Measurements from ENCODE around the gene TNFAIP8L2. TPM values are rescaled to one million over a fixed set of nuclear protein-coding genes. Genes with fewer than 3 reads are reported as not detected.

TNFAIP8L2 gene
- total and polyA plus RNA-seq, 4 donors, result 3.4 to 31.8 (median 19.0) TPM

DNA sequence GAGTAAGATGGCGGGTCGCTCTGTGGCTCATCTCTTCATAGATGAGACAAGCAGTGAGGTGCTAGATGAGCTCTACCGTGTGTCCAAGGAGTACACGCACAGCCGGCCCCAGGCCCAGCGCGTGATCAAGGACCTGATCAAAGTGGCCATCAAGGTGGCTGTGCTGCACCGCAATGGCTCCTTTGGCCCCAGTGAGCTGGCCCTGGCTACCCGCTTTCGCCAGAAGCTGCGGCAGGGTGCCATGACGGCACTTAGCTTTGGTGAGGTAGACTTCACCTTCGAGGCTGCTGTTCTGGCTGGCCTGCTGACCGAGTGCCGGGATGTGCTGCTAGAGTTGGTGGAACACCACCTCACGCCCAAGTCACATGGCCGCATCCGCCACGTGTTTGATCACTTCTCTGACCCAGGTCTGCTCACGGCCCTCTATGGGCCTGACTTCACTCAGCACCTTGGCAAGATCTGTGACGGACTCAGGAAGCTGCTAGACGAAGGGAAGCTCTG, 2.4 kb downstream of the TNFAIP8L2 start:
- H3K27ac ChIP-seq (ENCODE audit: low read depth in 1 of 2, low read length in 1 of 2), result peak overlapping the region in 1 of 2 donors; percentile 17
- DNase-seq, result no peak

DNA sequence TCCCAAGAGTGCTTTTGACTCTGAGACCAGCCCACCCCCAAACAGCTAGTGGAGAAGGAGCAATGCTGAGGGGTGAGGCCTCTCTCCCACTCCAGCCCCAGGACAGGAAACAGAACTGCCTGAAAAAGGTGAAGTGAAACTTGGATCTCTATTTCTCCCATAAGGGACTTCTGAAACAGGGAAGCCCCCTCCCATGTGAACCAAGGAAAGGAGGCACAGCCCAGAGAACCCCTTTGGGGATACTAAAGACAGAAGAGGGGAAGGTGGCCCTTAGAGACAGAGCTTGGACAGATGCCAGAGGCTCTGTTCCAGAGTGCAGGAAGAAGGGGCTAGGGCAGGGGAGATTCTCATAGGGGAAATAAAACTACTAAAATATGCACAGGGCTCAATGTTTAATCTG, 2.9 kb downstream of the TNFAIP8L2 start:
- no peak overlapping the region for H3K4me3 ChIP-seq
- H3K27me3 ChIP-seq (ENCODE audit: control insufficient read depth in 3 of 3, insufficient read depth in 3 of 3, low read length in 2 of 3), result no peaks in the 10 kb centered on the region
- ATAC-seq (ENCODE audit: insufficient read depth, low FRiP score), result no peak
- no peak overlapping the region for H3K9ac ChIP-seq (ENCODE audit: insufficient read depth in 1 of 2, low read length in 2 of 2)
- H3K4me1 ChIP-seq (ENCODE audit: control insufficient read depth in 5 of 5, insufficient read depth in 5 of 5, low read length in 5 of 5), result peaks cover 0 to 5% (median 2%) of the 10 kb centered on the region in 5 donors
- no peak for DNase-seq
- TF ChIP-seq, protein P1, sequence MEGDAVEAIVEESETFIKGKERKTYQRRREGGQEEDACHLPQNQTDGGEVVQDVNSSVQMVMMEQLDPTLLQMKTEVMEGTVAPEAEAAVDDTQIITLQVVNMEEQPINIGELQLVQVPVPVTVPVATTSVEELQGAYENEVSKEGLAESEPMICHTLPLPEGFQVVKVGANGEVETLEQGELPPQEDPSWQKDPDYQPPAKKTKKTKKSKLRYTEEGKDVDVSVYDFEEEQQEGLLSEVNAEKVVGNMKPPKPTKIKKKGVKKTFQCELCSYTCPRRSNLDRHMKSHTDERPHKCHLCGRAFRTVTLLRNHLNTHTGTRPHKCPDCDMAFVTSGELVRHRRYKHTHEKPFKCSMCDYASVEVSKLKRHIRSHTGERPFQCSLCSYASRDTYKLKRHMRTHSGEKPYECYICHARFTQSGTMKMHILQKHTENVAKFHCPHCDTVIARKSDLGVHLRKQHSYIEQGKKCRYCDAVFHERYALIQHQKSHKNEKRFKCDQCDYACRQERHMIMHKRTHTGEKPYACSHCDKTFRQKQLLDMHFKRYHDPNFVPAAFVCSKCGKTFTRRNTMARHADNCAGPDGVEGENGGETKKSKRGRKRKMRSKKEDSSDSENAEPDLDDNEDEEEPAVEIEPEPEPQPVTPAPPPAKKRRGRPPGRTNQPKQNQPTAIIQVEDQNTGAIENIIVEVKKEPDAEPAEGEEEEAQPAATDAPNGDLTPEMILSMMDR (IDR thresholded peaks at IDR 0.05; ENCODE audit: control extremely low read depth, extremely low read depth), result no peak
- H3K9me3 ChIP-seq (ENCODE audit: control insufficient read depth in 4 of 4, insufficient read depth in 3 of 4, low read length in 3 of 4), result no peaks in the 10 kb centered on the region
- H3K27ac ChIP-seq (ENCODE audit: low read depth in 1 of 2, low read length in 1 of 2), result no peak overlapping the region
- H3K36me3 ChIP-seq (ENCODE audit: control insufficient read depth in 4 of 4, insufficient read depth in 4 of 4, low read length in 4 of 4), result peaks cover 10 to 34% (median 24%) of the 10 kb centered on the region in 4 donors

More for the DNA sequence above, 2.4 kb downstream of the TNFAIP8L2 start:
- WGBS, 2 donors, result 85 to 86% methylated on average over 22 of the region's 22 CpGs
- Histone ChIP-seq H3K27me3 (ENCODE audit: control insufficient read depth in 3 of 3, insufficient read depth in 3 of 3, low read length in 2 of 3) (no peaks in the 10 kb centered on the region), H3K36me3 (ENCODE audit: control insufficient read depth in 4 of 4, insufficient read depth in 4 of 4, low read length in 4 of 4) (peaks cover 10 to 32% (median 24%) of the 10 kb centered on the region in 4 donors), H3K4me3 (no peak overlapping the region), H3K4me1 (ENCODE audit: control insufficient read depth in 5 of 5, insufficient read depth in 5 of 5, low read length in 5 of 5) (peaks cover 0 to 2% (median 0%) of the 10 kb centered on the region in 5 donors), H3K9ac (ENCODE audit: insufficient read depth in 1 of 2, low read length in 2 of 2) (no peak overlapping the region), H3K9me3 (ENCODE audit: control insufficient read depth in 4 of 4, insufficient read depth in 3 of 4, low read length in 3 of 4) (no peaks in the 10 kb centered on the region)
- TF ChIP-seq, protein P1 (IDR thresholded peaks at IDR 0.05; ENCODE audit: control extremely low read depth, extremely low read depth), result no peak
- no peak for ATAC-seq (ENCODE audit: insufficient read depth, low FRiP score)

DNA sequence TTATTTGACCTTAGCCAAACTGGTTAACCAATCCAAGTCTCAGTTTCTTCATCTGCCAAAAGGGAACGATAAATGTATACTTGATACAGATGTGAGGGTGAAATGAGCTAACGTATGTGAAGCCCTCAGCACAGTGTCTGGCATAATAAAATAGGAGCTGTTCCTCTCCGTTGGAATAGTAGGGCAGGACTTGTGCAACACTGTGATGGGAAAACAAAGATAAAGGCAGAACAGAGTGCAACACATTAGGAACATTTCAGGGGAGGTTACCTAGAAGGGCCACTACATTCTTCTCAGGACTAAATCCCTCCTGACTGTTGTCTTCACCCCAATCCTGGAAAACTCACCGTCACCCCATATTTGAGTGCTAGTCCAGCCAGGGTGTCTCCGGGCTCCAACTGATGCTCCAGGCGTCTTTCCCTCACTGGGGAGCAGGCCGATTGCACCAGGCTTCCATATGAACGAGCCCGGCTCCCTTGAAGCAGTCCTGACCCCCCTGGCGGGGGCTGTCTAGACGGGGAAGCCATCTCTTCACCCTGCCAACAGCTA, 8.4 kb downstream of the TNFAIP8L2 start:
- TF ChIP-seq, protein P1 (IDR thresholded peaks at IDR 0.05; ENCODE audit: control extremely low read depth, extremely low read depth), result no peak
- DNase-seq (peak in 1 of 3 donors; percentile 50), ATAC-seq (ENCODE audit: insufficient read depth, low FRiP score) (peak; percentile 12)
- no peaks in the 10 kb centered on the region for H3K9me3 ChIP-seq (ENCODE audit: control insufficient read depth in 4 of 4, insufficient read depth in 3 of 4, low read length in 3 of 4)
- H3K4me3 ChIP-seq, result peak overlapping the region; percentile 68
- H3K36me3 ChIP-seq (ENCODE audit: control insufficient read depth in 4 of 4, insufficient read depth in 4 of 4, low read length in 4 of 4), result peaks cover 10 to 23% (median 21%) of the 10 kb centered on the region in 4 donors
- peak overlapping the region in 1 of 2 donors; percentile 63 for H3K9ac ChIP-seq (ENCODE audit: insufficient read depth in 1 of 2, low read length in 2 of 2)
- WGBS, 2 donors, result 31 to 54% methylated on average over 11 of the region's 11 CpGs
- peaks cover 6 to 20% (median 8%) of the 10 kb centered on the region in 5 donors for H3K4me1 ChIP-seq (ENCODE audit: control insufficient read depth in 5 of 5, insufficient read depth in 5 of 5, low read length in 5 of 5)
- H3K27ac ChIP-seq (ENCODE audit: low read depth in 1 of 2, low read length in 1 of 2), result peak overlapping the region; percentile 87 to 91
- no peaks in the 10 kb centered on the region for H3K27me3 ChIP-seq (ENCODE audit: control insufficient read depth in 3 of 3, insufficient read depth in 3 of 3, low read length in 2 of 3)

Measured in lung (tissue), 12 donors.